Endothelial cell of umbilical vein (primary cell): ENCODE results near the gene LDLRAD4. TPM values are rescaled to one million over a fixed set of nuclear protein-coding genes. Genes with fewer than 3 reads are reported as not detected.

Experiments
- BruUV-seq: library from RNA; stranded (reverse); fragments of 400-500 nt; replicated peaks from 2 replicates; lab custom pipeline; 2021; lab: Mats Ljungman, UMichigan
- CTCF ChIA-PET: fragments of 300-600, 350-600 bp; sonication (Branson Sonifier 250); formaldehyde crosslinking; loops from one replicate; lab custom pipeline; 2021; ENCODE audit warnings: antibody characterized with exemption, inconsistent platforms; lab: Charles Lee
- POLR2A ChIA-PET: fragments of 300-600, 350-600 bp; sonication (Branson Sonifier 250); formaldehyde crosslinking; loops from one replicate; lab custom pipeline; 2021; ENCODE audit warnings: antibody characterized with exemption, inconsistent platforms; lab: Charles Lee
- DNase-seq: peaks from one replicate; pipeline ENCODE4 v3.0.0-alpha.2; 2011; ENCODE audit warnings: low read depth, low spot score
- FAIRE-seq: peaks from 2 replicates; lab custom pipeline; 2011; peaks lifted over from hg19 to GRCh38; lab: Jason Lieb, UNC
- H2AFZ ChIP-seq: 2 replicates; pipeline ENCODE4 v1.6.0; 2012; ENCODE audit warnings: low read depth, low read length, control low read depth, inconsistent platforms
- H3K27ac ChIP-seq: 2 replicates; pipeline ENCODE4 v1.5.1; 2011; ENCODE audit warnings: low read depth, mild to moderate bottlenecking, control low read depth, low read length, moderate library complexity; ENCODE audit not compliant: insufficient read depth
- H3K27me3 ChIP-seq, 2 experiments: 2 replicates each; pipeline versions ENCODE4 v1.6.0 to v1.6.1; 2011; ENCODE audit warnings: low read length in 2 of 2, mixed read lengths in 1 of 2; ENCODE audit not compliant: control insufficient read depth in 2 of 2, insufficient read depth in 2 of 2
- H3K36me3 ChIP-seq, 2 experiments: 2 replicates in 1 of 2; 3 replicates in 1 of 2; pipeline ENCODE4 v1.5.1; 2011; ENCODE audit warnings: low read length in 2 of 2, mild to moderate bottlenecking in 1 of 2, moderate library complexity in 1 of 2; ENCODE audit not compliant: control insufficient read depth in 2 of 2, insufficient read depth in 2 of 2; ENCODE audit errors: extremely low read depth in 1 of 2
- H3K4me1 ChIP-seq: 3 replicates; pipeline ENCODE4 v1.5.1; 2011; ENCODE audit warnings: mild to moderate bottlenecking, low read length; ENCODE audit not compliant: control insufficient read depth, insufficient read depth; ENCODE audit errors: extremely low read depth
- H3K4me2 ChIP-seq: 2 replicates; pipeline ENCODE4 v1.6.1; 2011; ENCODE audit warnings: low read length, control low read depth, mixed read lengths; ENCODE audit not compliant: insufficient read depth
- H3K4me3 ChIP-seq, 3 experiments: fragments of 200-600 bp in 1 of 3; sonication (generic), shearing (Covaris generic) in 1 of 3; replicated peaks in 1 of 3; 2 replicates each; pipeline ENCODE4 v1.5.1; 2011 to 2016; ENCODE audit warnings: control low read depth in 3 of 3, low read length in 3 of 3, mild to moderate bottlenecking in 2 of 3, inconsistent platforms in 1 of 3, low read depth in 1 of 3, moderate library complexity in 1 of 3; ENCODE audit not compliant: insufficient read depth in 1 of 3
- H3K79me2 ChIP-seq: 2 replicates; pipeline ENCODE4 v1.6.0; 2012; ENCODE audit warnings: low read length, inconsistent platforms; ENCODE audit not compliant: control insufficient read depth, insufficient read depth
- H3K9ac ChIP-seq: replicated peaks from 2 replicates; pipeline ENCODE3; 2011; ENCODE audit warnings: low read length, control low read depth; ENCODE audit not compliant: insufficient read depth; ENCODE audit errors: extremely low read depth
- H3K9me1 ChIP-seq: replicated peaks from 3 replicates; pipeline ENCODE4 v1.6.0; 2011; ENCODE audit warnings: mild to moderate bottlenecking, low read length; ENCODE audit not compliant: control insufficient read depth, insufficient read depth; ENCODE audit errors: extremely low read depth
- H3K9me3 ChIP-seq: replicated peaks from 2 replicates; pipeline ENCODE4 v1.5.1; 2012; ENCODE audit warnings: low read length, inconsistent platforms; ENCODE audit not compliant: control insufficient read depth, insufficient read depth
- H4K20me1 ChIP-seq: replicated peaks from 2 replicates; pipeline ENCODE3; 2011; ENCODE audit warnings: mild to moderate bottlenecking, low read length; ENCODE audit not compliant: control insufficient read depth, insufficient read depth; ENCODE audit errors: extremely low read depth
- CTCF ChIP-seq, 2 donors: IDR thresholded peaks; 1 replicate in 1 of 2; 2 replicates in 1 of 2; pipeline ENCODE4 v1.5.1; 2011; ENCODE audit warnings: low read length in 2 of 2, mild to moderate bottlenecking in 2 of 2, moderate library complexity in 2 of 2, control low read depth in 1 of 2, inconsistent platforms in 1 of 2, low read depth in 1 of 2; ENCODE audit not compliant: insufficient read depth in 1 of 2; ENCODE audit errors: extremely low read depth in 1 of 2
- EZH2 ChIP-seq: IDR thresholded peaks from 2 replicates; pipeline ENCODE4 v1.6.1; 2012; ENCODE audit warnings: borderline replicate concordance, low read depth, mild to moderate bottlenecking, moderate library complexity, low read length, inconsistent platforms; ENCODE audit not compliant: severe bottlenecking
- FOS ChIP-seq: IDR thresholded peaks from 2 replicates; pipeline ENCODE4 v1.6.1; 2011; ENCODE audit warnings: mild to moderate bottlenecking, low read length, moderate library complexity, borderline replicate concordance; ENCODE audit not compliant: insufficient read depth
- JUN ChIP-seq: IDR thresholded peaks from 2 replicates; pipeline ENCODE4 v1.6.1; 2011; ENCODE audit warnings: borderline replicate concordance, low read depth; ENCODE audit not compliant: insufficient read length, insufficient read depth
- MYC ChIP-seq: IDR thresholded peaks from one replicate; pipeline ENCODE4 v1.6.1; 2011; ENCODE audit warnings: mild to moderate bottlenecking, low read depth, low read length
- dilution Hi-C: fragments of 300-500 bp; cut with MboI; formaldehyde crosslinking; loops from one replicate; pipeline ENCODE4 v1.15.0; 2019; ENCODE audit warnings: low sequenced_read_pairs; ENCODE audit not compliant: extremely low pct_ligation_motif_present
- intact Hi-C: fragments of 100-400 bp; cut with micrococcal nuclease; formaldehyde crosslinking; loops from one replicate; pipeline ENCODE4 v1.10.0; 2022
- polyA plus RNA-seq, 4 experiments: library from polyadenylated mRNA; depleted of rRNA in 3 of 4; stranded (reverse) in 3 of 4; unstranded in 1 of 4; fragments of >200 nt; gene quantifications; 2 replicates each; pipeline versions ENCODE4 v1.2.1 to v1.2.3, GENCODE V29; 2011 to 2012; ENCODE audit warnings: missing spikeins in 1 of 4
- total RNA-seq: library from RNA; stranded (reverse); gene quantifications from 2 replicates; pipeline ENCODE4 v1.2.3, GENCODE V29; 2021

LDLRAD4 gene
- total and polyA plus RNA-seq, 2 donors (not counting 3 experiments of a cell fraction or from before 2014, with no cell fraction given) = 5.2 to 6.5 TPM

DNA sequence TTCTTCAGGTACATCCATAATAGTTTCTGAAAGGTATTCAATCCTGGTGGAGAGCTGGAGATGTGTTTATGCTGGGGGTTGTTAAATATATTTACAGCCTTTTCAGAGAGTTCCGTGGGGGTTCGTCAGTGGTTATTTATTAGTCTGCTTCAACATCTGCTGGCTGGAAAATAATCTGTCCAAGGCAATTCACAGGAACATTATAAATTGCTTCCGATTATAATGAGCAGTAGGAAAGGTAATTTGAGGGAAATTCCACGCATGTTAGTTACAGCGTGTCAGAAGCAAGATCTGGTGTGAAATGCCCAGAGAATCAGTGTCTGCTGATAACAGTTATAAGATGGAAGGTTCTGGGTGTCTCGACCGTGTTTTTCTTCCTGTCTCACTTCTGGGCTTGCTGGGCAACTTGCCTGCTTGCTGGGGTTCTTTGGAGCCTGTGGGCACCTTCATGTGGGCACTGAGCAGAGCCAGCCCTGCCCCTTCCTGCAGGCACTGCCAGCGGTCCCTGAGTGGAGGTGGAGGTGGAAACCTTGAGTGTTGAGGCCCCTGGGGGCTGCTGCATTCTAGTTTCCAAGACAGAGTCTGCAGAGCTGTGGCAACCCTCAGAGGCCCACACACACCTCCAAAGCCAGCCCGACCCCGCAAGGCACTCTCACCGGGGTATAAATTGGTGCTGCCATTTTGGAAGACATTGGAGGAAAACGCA lies 322.1 kb downstream of the LDLRAD4 start:
- dilution Hi-C loops = no loop called here
- POLR2A ChIA-PET = no interaction called here
- no peaks in the 10 kb centered on the region for H3K4me1 ChIP-seq
- no peak for FAIRE-seq
- no peak for TF ChIP-seq MYC
- no peak for TF ChIP-seq JUN
- TF ChIP-seq FOS = no peak
- TF ChIP-seq EZH2 = no peak
- TF ChIP-seq CTCF (IDR thresholded peaks at IDR 0.05; ENCODE audit: extremely low read depth in 1 of 2, insufficient read depth in 1 of 2, low read depth in 1 of 2, low read length in 2 of 2) = no peak
- H3K79me2 ChIP-seq = no peaks in the 10 kb centered on the region
- no peak overlapping the region for H3K4me3 ChIP-seq
- no peaks in the 10 kb centered on the region for H3K36me3 ChIP-seq
- no TSS peak for BruUV-seq
- intact Hi-C loops = no loop called here
- H3K9me3 ChIP-seq = no peaks in the 10 kb centered on the region
- H4K20me1 ChIP-seq = no peaks in the 10 kb centered on the region
- peak; percentile 13 for DNase-seq
- H3K27me3 ChIP-seq = peaks cover 9 to 11% of the 10 kb centered on the region in 2 experiments
- CTCF ChIA-PET = interaction anchor here (0.6 to 1.0 kb wide), 2 partner anchors 9 to 54 kb away, joined by 3 read pairs; no protein-coding TSS in a partner anchor
- no peaks in the 10 kb centered on the region for H3K9me1 ChIP-seq
- H2AFZ ChIP-seq = no peak overlapping the region
- no peak overlapping the region for H3K9ac ChIP-seq
- H3K4me2 ChIP-seq = no peak overlapping the region
- no peak overlapping the region for H3K27ac ChIP-seq
